HepG2 (cell line): ENCODE data around the gene OR13J1. TPM values are rescaled to one million over a fixed set of nuclear protein-coding genes. Genes with fewer than 3 reads are reported as not detected.

Experiments
- ATAC-seq: fragments of 200-7000 bp; cut with Tn5 transposase; 3 replicates; pipeline ENCODE4 v1.9.1; 2020; ENCODE audit warnings: mild to moderate bottlenecking, moderate library complexity
- BruUV-seq: library from RNA; stranded (reverse); fragments of 400-500 nt; replicated peaks from 2 replicates; lab custom pipeline; 2021; lab: Mats Ljungman, UMichigan
- CTCF ChIA-PET: fragments of 300-600 bp; formaldehyde crosslinking; extraction: SDS; loops from one replicate; lab custom pipeline; 2021; ENCODE audit warnings: low total read pairs, inconsistent platforms, low intra/inter-chr PET ratio; lab: Yijun Ruan, JAX
- POLR2A ChIA-PET: fragments of 350-600 bp; sonication (Branson Sonifier 250); formaldehyde crosslinking; loops from one replicate; lab custom pipeline; 2020; ENCODE audit warnings: antibody characterized with exemption, inconsistent platforms; lab: Yijun Ruan, JAX
- DNase-seq: peaks from one replicate; pipeline ENCODE4 v3.0.0-alpha.2; 2015; ENCODE audit warnings: low spot score
- FAIRE-seq: peaks from 3 replicates; lab custom pipeline; 2011; peaks lifted over from hg19 to GRCh38; lab: Jason Lieb, UNC
- H2AFZ ChIP-seq: one replicate; pipeline ENCODE4 v1.6.1; 2011; ENCODE audit warnings: low read length, inconsistent platforms
- H3K27ac ChIP-seq: fragments of 300-600 bp; 3 replicates; pipeline ENCODE4 v1.8.0; 2011; ENCODE audit warnings: mixed run types, mild to moderate bottlenecking, mixed read lengths, low read length, inconsistent platforms; ENCODE audit not compliant: insufficient read depth; ENCODE audit errors: extremely low read length
- H3K27me3 ChIP-seq, 2 experiments: fragments of 200-600 bp in 1 of 2; 2 replicates in 1 of 2; 3 replicates in 1 of 2; pipeline versions ENCODE4 v1.6.0 to v1.8.0; 2011; ENCODE audit warnings: low read length in 2 of 2, mild to moderate bottlenecking in 2 of 2, moderate library complexity in 2 of 2, inconsistent platforms in 1 of 2; ENCODE audit not compliant: insufficient read depth in 2 of 2, control insufficient read depth in 1 of 2
- H3K36me3 ChIP-seq, 2 experiments: fragments of 200-600 bp in 1 of 2; replicated peaks in 1 of 2; 2 replicates in 1 of 2; 3 replicates in 1 of 2; pipeline versions ENCODE4 v1.5.1 to v1.8.0; 2011; ENCODE audit warnings: low read length in 2 of 2, inconsistent platforms in 1 of 2; ENCODE audit not compliant: insufficient read depth in 2 of 2, control insufficient read depth in 1 of 2
- H3K4me1 ChIP-seq: 2 replicates; pipeline ENCODE4 v1.5.1; 2012; ENCODE audit warnings: low read length, inconsistent platforms; ENCODE audit not compliant: insufficient read depth
- H3K4me2 ChIP-seq: 2 replicates; pipeline ENCODE4 v1.6.0; 2011; ENCODE audit warnings: low read depth, low read length, inconsistent platforms
- H3K4me3 ChIP-seq, 3 experiments: fragments of 200-600 bp in 1 of 3; sonication (generic), shearing (Covaris generic) in 1 of 3; replicated peaks in 1 of 3; 2 replicates each; pipeline ENCODE4 v1.5.1; 2011 to 2016; ENCODE audit warnings: low read length in 3 of 3, inconsistent platforms in 2 of 3, low read depth in 2 of 3, mild to moderate bottlenecking in 2 of 3, control low read depth in 1 of 3, mixed read lengths in 1 of 3; ENCODE audit not compliant: insufficient read depth in 1 of 3
- H3K79me2 ChIP-seq: one replicate; pipeline ENCODE4 v1.6.1; 2011; ENCODE audit warnings: low read length, inconsistent platforms; ENCODE audit not compliant: insufficient read depth
- H3K9ac ChIP-seq: 2 replicates; pipeline ENCODE4 v1.6.0; 2011; ENCODE audit warnings: mild to moderate bottlenecking, low read depth, low read length, inconsistent platforms; ENCODE audit not compliant: insufficient read depth
- H3K9me3 ChIP-seq: 2 replicates; pipeline ENCODE4 v1.5.1; 2012; ENCODE audit warnings: mild to moderate bottlenecking, low read length
- H4K20me1 ChIP-seq: 2 replicates; pipeline ENCODE4 v1.6.0; 2011; ENCODE audit warnings: inconsistent platforms, mild to moderate bottlenecking, low read length, moderate library complexity; ENCODE audit not compliant: insufficient read depth
- BATF2 ChIP-seq: sonication (generic); formaldehyde crosslinking; IDR thresholded peaks from 2 replicates; pipeline ENCODE4 v1.8.0; 2022; ENCODE audit warnings: mild to moderate bottlenecking, missing genetic modification reagents, moderate library complexity
- HOXA5 ChIP-seq: sonication (generic); formaldehyde crosslinking; IDR thresholded peaks from 2 replicates; pipeline ENCODE4 v1.4.0; 2020; ENCODE audit warnings: missing genetic modification reagents
- SNAPC2 ChIP-seq: sonication (generic); formaldehyde crosslinking; IDR thresholded peaks from 2 replicates; pipeline ENCODE4 v1.8.1; 2022; ENCODE audit warnings: mild to moderate bottlenecking, missing genetic modification reagents
- TCF12 ChIP-seq, 2 experiments: fragments of 450-650 bp in 1 of 2; sonication (generic) in 1 of 2; formaldehyde crosslinking in 1 of 2; IDR thresholded peaks; 2 replicates each; pipeline versions ENCODE4 v1.6.1 to v1.8.0; 2017 to 2022; ENCODE audit warnings: antibody characterized with exemption in 1 of 2, mild to moderate bottlenecking in 1 of 2, missing genetic modification reagents in 1 of 2, moderate library complexity in 1 of 2
- ZNF414 ChIP-seq: sonication (generic); formaldehyde crosslinking; IDR thresholded peaks from 2 replicates; pipeline ENCODE4 v1.5.0; 2020; ENCODE audit warnings: missing genetic modification reagents
- ZNF44 ChIP-seq: sonication (generic); formaldehyde crosslinking; IDR thresholded peaks from 2 replicates; pipeline ENCODE4 v1.5.1; 2020; ENCODE audit warnings: mild to moderate bottlenecking, missing genetic modification reagents
- ZNF780A ChIP-seq: sonication (generic); formaldehyde crosslinking; IDR thresholded peaks from 2 replicates; pipeline ENCODE4 v1.8.0; 2022; ENCODE audit warnings: mild to moderate bottlenecking, missing genetic modification reagents, moderate library complexity
- ZNF878 ChIP-seq: sonication (generic); formaldehyde crosslinking; IDR thresholded peaks from 2 replicates; pipeline ENCODE4 v1.8.1; 2023; ENCODE audit warnings: mild to moderate bottlenecking, missing genetic modification reagents, moderate library complexity
- WGBS: methylation state at CpG from one replicate; pipeline ENCODE4 v1.1.6; 2017; ENCODE audit warnings: low lambda C conversion rate; 5-methylcytosine and 5-hydroxymethylcytosine counted together
- in situ Hi-C: cut with HindIII; loops from 2 replicates; pipeline ENCODE4 v1.10.0; 2017; ENCODE audit warnings: low pct_unique_long_range_greater_than_20kb; ENCODE audit not compliant: extremely low pct_ligation_motif_present
- intact Hi-C: fragments of 100-400 bp; cut with micrococcal nuclease; formaldehyde crosslinking; loops from one replicate; pipeline ENCODE4 v1.10.0; 2022; ENCODE audit not compliant: unreplicated experiment
- polyA plus RNA-seq, 8 experiments: library from polyadenylated mRNA; depleted of rRNA in 3 of 8; stranded (reverse) in 7 of 8; unstranded in 1 of 8; fragments of >200 nt; fragmentation: Illumina TruSeq in 4 of 8; extraction: Trizol in 4 of 8; gene quantifications; 2 replicates each; pipeline versions ENCODE4 v1.2.1 to v1.2.3, GENCODE V29; 2011 to 2016; ENCODE audit warnings: low read depth in 4 of 8, missing spikeins in 1 of 8, mixed read lengths in 1 of 8; ENCODE audit not compliant: insufficient read depth in 1 of 8
- total RNA-seq, 5 experiments: library from RNA; depleted of rRNA; stranded (reverse); fragments of >200 nt; fragmentation: Illumina TruSeq; extraction: Trizol; gene quantifications; 2 replicates each; pipeline ENCODE4 v1.2.3, GENCODE V29; 2016; ENCODE audit warnings: low read depth in 1 of 5
- TF ChIP-seq, protein P1 (sequence below): IDR thresholded peaks from 2 replicates; pipeline ENCODE4 v1.4.0; 2020; ENCODE audit warnings: mild to moderate bottlenecking, missing genetic modification reagents
- TF ChIP-seq, protein P2 (sequence below): sonication (generic); formaldehyde crosslinking; IDR thresholded peaks from 2 replicates; pipeline ENCODE4 v1.4.0; 2020; ENCODE audit warnings: low read depth, missing genetic modification reagents
- TF ChIP-seq, protein P3 (sequence below): IDR thresholded peaks from 2 replicates; pipeline ENCODE4 v1.6.1; 2016; ENCODE audit warnings: low read depth
- TF ChIP-seq, protein P4 (sequence below): sonication (generic); formaldehyde crosslinking; IDR thresholded peaks from 2 replicates; pipeline ENCODE4 v1.4.0; 2020; ENCODE audit warnings: missing genetic modification reagents

OR13J1 gene
- total and polyA plus RNA-seq, 2 of the 13 experiments (the other 11 are each of a cell fraction or from before 2014, with no cell fraction given): not detected

DNA sequence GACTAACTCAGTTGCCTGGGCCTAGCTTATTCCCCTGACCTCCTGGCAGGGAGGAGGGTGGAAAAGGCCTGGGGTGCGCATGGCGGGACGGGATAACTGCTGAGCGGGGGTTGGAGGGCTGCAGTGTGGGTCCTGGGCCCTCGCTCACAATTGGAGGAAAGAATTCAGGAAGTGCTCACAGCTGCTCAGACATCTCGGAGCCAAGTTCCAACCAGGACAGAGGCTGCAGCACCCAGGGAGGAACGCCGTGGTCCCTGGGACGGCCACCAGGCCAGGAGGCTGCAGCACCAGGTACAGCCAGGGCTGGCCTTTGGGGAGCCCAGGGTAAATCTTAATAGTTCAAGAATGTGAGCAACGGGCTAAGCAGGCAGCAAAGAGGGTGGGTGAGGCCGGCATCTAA lies 39.1 kb upstream of the OR13J1 start, which contains the start of gene SPAAR:
SPAAR (plus strand) TSS at position 217 of the 400 bp plus-strand sequence. CDS start 974 bp downstream, outside the sequence.
- intact Hi-C loops: no loop called here
- no TSS peak for BruUV-seq
- Histone ChIP-seq H3K4me2 (peak within 1 kb of the TSS; percentile 96), H3K36me3 (no peaks in the 10 kb centered on the region), H3K79me2 (no peaks in the 10 kb centered on the region), H3K27ac (no peak within 1 kb of the TSS), H4K20me1 (no peaks in the 10 kb centered on the region), H3K9ac (no peak within 1 kb of the TSS), H3K4me3 (peak within 1 kb of the TSS; percentile 14 to 67 (median 35); a peak in 5 of 6 replicates), H3K27me3 (peaks cover 0 to 15% of the 10 kb centered on the region in 2 experiments; a peak in 2 of 5 replicates), H2AFZ (no peak within 1 kb of the TSS), H3K9me3 (no peaks in the 10 kb centered on the region), H3K4me1 (peaks cover 81% of the 10 kb centered on the region)
- ChIA-PET CTCF (no interaction called here), POLR2A (no interaction called here)
- WGBS: 76% methylated on average over 11 of the region's 11 CpGs
- in situ Hi-C loops: no loop called here
- ATAC-seq (no peak), FAIRE-seq (no peak), DNase-seq (no peak)
- TF ChIP-seq ZNF414 (CRISPR knock-in tag) (no peak), SNAPC2 (no peak), ZNF780A (CRISPR knock-in tag) (no peak), HOXA5 (CRISPR knock-in tag) (no peak), BATF2 (CRISPR knock-in tag) (no peak), ZNF44 (CRISPR knock-in tag) (no peak), ZNF878 (CRISPR knock-in tag) (no peak), TCF12 (IDR thresholded peaks at IDR 0.05) (no peak), TCF12 (CRISPR knock-in tag; IDR thresholded peaks at IDR 0.05) (no peak)
- TF ChIP-seq, protein P1, sequence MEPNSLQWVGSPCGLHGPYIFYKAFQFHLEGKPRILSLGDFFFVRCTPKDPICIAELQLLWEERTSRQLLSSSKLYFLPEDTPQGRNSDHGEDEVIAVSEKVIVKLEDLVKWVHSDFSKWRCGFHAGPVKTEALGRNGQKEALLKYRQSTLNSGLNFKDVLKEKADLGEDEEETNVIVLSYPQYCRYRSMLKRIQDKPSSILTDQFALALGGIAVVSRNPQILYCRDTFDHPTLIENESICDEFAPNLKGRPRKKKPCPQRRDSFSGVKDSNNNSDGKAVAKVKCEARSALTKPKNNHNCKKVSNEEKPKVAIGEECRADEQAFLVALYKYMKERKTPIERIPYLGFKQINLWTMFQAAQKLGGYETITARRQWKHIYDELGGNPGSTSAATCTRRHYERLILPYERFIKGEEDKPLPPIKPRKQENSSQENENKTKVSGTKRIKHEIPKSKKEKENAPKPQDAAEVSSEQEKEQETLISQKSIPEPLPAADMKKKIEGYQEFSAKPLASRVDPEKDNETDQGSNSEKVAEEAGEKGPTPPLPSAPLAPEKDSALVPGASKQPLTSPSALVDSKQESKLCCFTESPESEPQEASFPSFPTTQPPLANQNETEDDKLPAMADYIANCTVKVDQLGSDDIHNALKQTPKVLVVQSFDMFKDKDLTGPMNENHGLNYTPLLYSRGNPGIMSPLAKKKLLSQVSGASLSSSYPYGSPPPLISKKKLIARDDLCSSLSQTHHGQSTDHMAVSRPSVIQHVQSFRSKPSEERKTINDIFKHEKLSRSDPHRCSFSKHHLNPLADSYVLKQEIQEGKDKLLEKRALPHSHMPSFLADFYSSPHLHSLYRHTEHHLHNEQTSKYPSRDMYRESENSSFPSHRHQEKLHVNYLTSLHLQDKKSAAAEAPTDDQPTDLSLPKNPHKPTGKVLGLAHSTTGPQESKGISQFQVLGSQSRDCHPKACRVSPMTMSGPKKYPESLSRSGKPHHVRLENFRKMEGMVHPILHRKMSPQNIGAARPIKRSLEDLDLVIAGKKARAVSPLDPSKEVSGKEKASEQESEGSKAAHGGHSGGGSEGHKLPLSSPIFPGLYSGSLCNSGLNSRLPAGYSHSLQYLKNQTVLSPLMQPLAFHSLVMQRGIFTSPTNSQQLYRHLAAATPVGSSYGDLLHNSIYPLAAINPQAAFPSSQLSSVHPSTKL (CRISPR knock-in tag): no peak
- TF ChIP-seq, protein P2, sequence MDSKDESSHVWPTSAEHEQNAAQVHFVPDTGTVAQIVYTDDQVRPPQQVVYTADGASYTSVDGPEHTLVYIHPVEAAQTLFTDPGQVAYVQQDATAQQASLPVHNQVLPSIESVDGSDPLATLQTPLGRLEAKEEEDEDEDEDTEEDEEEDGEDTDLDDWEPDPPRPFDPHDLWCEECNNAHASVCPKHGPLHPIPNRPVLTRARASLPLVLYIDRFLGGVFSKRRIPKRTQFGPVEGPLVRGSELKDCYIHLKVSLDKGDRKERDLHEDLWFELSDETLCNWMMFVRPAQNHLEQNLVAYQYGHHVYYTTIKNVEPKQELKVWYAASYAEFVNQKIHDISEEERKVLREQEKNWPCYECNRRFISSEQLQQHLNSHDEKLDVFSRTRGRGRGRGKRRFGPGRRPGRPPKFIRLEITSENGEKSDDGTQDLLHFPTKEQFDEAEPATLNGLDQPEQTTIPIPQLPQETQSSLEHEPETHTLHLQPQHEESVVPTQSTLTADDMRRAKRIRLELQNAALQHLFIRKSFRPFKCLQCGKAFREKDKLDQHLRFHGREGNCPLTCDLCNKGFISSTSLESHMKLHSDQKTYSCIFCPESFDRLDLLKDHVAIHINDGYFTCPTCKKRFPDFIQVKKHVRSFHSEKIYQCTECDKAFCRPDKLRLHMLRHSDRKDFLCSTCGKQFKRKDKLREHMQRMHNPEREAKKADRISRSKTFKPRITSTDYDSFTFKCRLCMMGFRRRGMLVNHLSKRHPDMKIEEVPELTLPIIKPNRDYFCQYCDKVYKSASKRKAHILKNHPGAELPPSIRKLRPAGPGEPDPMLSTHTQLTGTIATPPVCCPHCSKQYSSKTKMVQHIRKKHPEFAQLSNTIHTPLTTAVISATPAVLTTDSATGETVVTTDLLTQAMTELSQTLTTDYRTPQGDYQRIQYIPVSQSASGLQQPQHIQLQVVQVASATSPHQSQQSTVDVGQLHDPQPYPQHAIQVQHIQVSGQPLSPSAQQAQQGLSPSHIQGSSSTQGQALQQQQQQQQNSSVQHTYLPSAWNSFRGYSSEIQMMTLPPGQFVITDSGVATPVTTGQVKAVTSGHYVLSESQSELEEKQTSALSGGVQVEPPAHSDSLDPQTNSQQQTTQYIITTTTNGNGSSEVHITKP (CRISPR knock-in tag): no peak
- TF ChIP-seq, protein P3, sequence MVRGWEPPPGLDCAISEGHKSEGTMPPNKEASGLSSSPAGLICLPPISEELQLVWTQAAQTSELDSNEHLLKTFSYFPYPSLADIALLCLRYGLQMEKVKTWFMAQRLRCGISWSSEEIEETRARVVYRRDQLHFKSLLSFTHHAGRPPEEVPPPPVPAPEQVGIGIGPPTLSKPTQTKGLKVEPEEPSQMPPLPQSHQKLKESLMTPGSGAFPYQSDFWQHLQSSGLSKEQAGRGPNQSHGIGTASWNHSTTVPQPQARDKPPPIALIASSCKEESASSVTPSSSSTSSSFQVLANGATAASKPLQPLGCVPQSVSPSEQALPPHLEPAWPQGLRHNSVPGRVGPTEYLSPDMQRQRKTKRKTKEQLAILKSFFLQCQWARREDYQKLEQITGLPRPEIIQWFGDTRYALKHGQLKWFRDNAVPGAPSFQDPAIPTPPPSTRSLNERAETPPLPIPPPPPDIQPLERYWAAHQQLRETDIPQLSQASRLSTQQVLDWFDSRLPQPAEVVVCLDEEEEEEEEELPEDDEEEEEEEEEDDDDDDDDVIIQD (CRISPR knock-in tag): no peak
- TF ChIP-seq, protein P4, sequence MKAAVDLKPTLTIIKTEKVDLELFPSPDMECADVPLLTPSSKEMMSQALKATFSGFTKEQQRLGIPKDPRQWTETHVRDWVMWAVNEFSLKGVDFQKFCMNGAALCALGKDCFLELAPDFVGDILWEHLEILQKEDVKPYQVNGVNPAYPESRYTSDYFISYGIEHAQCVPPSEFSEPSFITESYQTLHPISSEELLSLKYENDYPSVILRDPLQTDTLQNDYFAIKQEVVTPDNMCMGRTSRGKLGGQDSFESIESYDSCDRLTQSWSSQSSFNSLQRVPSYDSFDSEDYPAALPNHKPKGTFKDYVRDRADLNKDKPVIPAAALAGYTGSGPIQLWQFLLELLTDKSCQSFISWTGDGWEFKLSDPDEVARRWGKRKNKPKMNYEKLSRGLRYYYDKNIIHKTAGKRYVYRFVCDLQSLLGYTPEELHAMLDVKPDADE (CRISPR knock-in tag): no peak
